ENCODE measurements around the gene TNK1. TPM values are rescaled to one million over a fixed set of nuclear protein-coding genes. Genes with fewer than 3 reads are reported as not detected.

Gene TNK1
- total and polyA plus RNA-seq, 2 donors (not counting 3 experiments of a cell fraction or from before 2014, with no cell fraction given), result 0.22 to 0.58 TPM

GRCh38 chr17:7394452-7395191, 13.7 kb downstream of the TNK1 start, which contains the start of gene PLSCR3:
Gene PLSCR3 (minus strand): TSS chr17:7394525. CDS start chr17:7394110, 415 bp downstream.
- DNase-seq (ENCODE audit: low read depth, low spot score), result peak; percentile 92
- Histone ChIP-seq H3K27me3 (ENCODE audit: control insufficient read depth in 2 of 2, insufficient read depth in 2 of 2, low read length in 2 of 2) (no peaks in the 10 kb centered on the region), H2AFZ (ENCODE audit: low read depth, low read length) (peak within 1 kb of the TSS; percentile 51), H3K4me1 (ENCODE audit: control insufficient read depth, extremely low read depth, insufficient read depth, low read length) (peaks cover 16% of the 10 kb centered on the region), H3K9me3 (replicated peaks; ENCODE audit: control insufficient read depth, insufficient read depth, low read length) (no peaks in the 10 kb centered on the region), H3K79me2 (ENCODE audit: control insufficient read depth, insufficient read depth, low read length) (no peaks in the 10 kb centered on the region), H4K20me1 (replicated peaks; ENCODE audit: control insufficient read depth, extremely low read depth, insufficient read depth, low read length) (no peaks in the 10 kb centered on the region), H3K4me3 (replicated peaks in 1 of 3; ENCODE audit: insufficient read depth in 1 of 3, low read depth in 1 of 3, low read length in 3 of 3) (peak within 1 kb of the TSS; percentile 58 to 93 (median 92)), H3K27ac (ENCODE audit: insufficient read depth, low read depth, low read length) (peak within 1 kb of the TSS; percentile 45), H3K9me1 (replicated peaks; ENCODE audit: control insufficient read depth, extremely low read depth, insufficient read depth, low read length) (no peaks in the 10 kb centered on the region), H3K4me2 (ENCODE audit: insufficient read depth, low read length) (peak within 1 kb of the TSS; percentile 45), H3K36me3 (ENCODE audit: control insufficient read depth in 2 of 2, extremely low read depth in 1 of 2, insufficient read depth in 2 of 2, low read length in 2 of 2) (peaks cover 0 to 12% of the 10 kb centered on the region in 2 experiments), H3K9ac (replicated peaks; ENCODE audit: extremely low read depth, insufficient read depth, low read length) (peak within 1 kb of the TSS; percentile 81)
- no peak for TF ChIP-seq MYC (IDR thresholded peaks at IDR 0.05; ENCODE audit: low read depth, low read length)
- TF ChIP-seq POLR2AphosphoS5 (IDR thresholded peaks at IDR 0.05; ENCODE audit: insufficient read depth, low read depth, low read length), result peak; percentile 98
- TF ChIP-seq POLR2A (IDR thresholded peaks at IDR 0.05; ENCODE audit: low read depth, low read length), result peak; percentile 90
- TF ChIP-seq, protein P1, sequence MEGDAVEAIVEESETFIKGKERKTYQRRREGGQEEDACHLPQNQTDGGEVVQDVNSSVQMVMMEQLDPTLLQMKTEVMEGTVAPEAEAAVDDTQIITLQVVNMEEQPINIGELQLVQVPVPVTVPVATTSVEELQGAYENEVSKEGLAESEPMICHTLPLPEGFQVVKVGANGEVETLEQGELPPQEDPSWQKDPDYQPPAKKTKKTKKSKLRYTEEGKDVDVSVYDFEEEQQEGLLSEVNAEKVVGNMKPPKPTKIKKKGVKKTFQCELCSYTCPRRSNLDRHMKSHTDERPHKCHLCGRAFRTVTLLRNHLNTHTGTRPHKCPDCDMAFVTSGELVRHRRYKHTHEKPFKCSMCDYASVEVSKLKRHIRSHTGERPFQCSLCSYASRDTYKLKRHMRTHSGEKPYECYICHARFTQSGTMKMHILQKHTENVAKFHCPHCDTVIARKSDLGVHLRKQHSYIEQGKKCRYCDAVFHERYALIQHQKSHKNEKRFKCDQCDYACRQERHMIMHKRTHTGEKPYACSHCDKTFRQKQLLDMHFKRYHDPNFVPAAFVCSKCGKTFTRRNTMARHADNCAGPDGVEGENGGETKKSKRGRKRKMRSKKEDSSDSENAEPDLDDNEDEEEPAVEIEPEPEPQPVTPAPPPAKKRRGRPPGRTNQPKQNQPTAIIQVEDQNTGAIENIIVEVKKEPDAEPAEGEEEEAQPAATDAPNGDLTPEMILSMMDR (IDR thresholded peaks at IDR 0.05; ENCODE audit: extremely low read depth in 1 of 2, insufficient read depth in 1 of 2, low read depth in 1 of 2, low read length in 2 of 2), result peak in 1 of 2 donors; percentile 55
- no peak for TF ChIP-seq EZH2 (IDR thresholded peaks at IDR 0.05; ENCODE audit: borderline replicate concordance, low read depth, low read length, severe bottlenecking)
- ChIA-PET POLR2A (interaction anchor here (1.0 kb wide), 1 partner anchor 9 kb away, joined by 11 read pairs; the partner anchor contains the start of gene TMEM256), CTCF (interaction anchor here (0.6 to 2.3 kb wide), 8 partner anchors 9 to 166 kb away, joined by 3 to 11 read pairs (median 5); partner anchors contain the start of gene TMEM256)
- TSS peak; percentile 62 for BruUV-seq (replicated peaks)
- intact Hi-C loops (cut with micrococcal nuclease), result loop anchor here (1.0 to 5.0 kb wide), 5 partner anchors 10 to 166 kb away; partner anchors contain the start of genes POLR2A, SENP3, TMEM102 and TMEM256
- dilution Hi-C loops (cut with MboI; ENCODE audit: extremely low pct_ligation_motif_present, low sequenced_read_pairs), result no loop called here
- peak; percentile 84 for FAIRE-seq
